Fibroblast of skin of right biceps (primary cell): ENCODE results near the gene GALNT1.
"Not testable (repeated sequence)": the region's sequence is repeated elsewhere in the genome, so short reads cannot be mapped to it uniquely, and the experiment has no call there.

Experiments
- DNase-seq: peaks from one replicate; pipeline ENCODE4 v3.0.0-alpha.2; 2013

GALNT1 gene

DNA sequence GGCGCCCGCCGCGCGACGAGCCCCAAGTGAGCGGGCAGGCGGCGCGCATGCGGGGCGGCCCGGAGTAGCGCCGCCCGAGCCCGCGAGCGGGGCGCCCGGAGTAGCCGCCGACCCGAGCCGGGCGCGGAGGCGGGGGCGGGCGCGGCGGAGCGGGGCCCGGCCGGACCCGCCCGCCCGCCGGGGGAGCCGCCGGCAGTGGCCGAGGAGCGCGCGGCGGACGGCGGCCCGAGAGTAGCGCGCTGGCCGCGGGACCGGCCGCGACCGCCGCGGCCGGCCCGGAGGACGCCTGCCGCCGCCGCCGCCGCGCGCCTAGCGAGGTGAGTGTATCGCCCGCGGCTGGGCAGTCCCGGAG is at the start of gene GALNT1:
Gene GALNT1, plus strand, starts transcription at position 195 of the 352 bp plus-strand sequence. CDS start 72,923 bp downstream, outside the sequence.
- DNase-seq, result peak; percentile 28

- no peak for DNase-seq
Measured at GRCh38 chr18:35533916-35534405, 47.6 kb upstream of the GALNT1 start.

GRCh38 chr18:35535297-35535696 is 46.2 kb upstream of the GALNT1 start:
- no peak for DNase-seq

- DNase-seq, result no peak
Measured at GRCh38 chr18:35542356-35542755, 39.2 kb upstream of the GALNT1 start.

GRCh38 chr18:35547008-35547605 is 34.4 kb upstream of the GALNT1 start:
- DNase-seq, result no peak

GRCh38 chr18:35549564-35549963 is 32.0 kb upstream of the GALNT1 start:
- DNase-seq, result no peak

DNA sequence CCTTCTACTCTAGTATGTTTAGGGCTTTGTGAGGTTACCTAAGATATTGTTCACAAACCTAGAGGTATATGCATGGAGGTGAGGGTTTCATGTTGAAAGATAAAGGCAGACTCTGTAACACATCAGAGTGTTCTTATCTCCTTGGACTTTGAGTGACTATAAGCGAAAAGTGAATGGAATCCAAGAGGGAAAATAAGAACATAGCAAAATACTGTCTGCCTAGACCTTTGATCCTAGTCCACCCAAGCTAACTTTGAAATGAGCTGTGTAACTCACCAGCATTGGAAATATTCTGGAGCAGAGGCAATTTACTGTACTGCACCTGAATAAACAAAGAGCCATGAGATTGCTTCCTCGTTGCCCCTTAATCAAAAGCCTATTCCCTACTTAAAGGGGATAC is 28.2 kb upstream of the GALNT1 start:
- no peak for DNase-seq

DNA sequence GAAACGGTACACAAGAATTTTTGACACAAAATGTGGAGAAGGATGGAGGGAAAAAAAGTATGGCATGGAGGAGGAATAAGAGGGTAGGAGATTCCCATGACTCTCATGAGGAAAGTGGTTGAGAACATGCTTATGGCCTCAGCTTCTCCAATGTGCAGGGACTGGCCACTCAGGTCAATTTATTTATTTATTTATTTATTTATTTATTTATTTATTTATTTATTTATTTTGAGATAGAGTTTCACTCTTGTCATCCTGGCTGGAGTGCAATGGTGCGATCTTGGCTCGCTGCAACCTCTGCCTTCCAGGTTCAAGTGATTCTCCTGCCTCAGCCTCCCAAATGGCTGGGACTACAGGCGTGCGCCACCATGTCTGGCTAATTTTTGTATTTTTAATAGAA is 26.0 kb upstream of the GALNT1 start:
- not testable (repeated sequence) for DNase-seq

DNA sequence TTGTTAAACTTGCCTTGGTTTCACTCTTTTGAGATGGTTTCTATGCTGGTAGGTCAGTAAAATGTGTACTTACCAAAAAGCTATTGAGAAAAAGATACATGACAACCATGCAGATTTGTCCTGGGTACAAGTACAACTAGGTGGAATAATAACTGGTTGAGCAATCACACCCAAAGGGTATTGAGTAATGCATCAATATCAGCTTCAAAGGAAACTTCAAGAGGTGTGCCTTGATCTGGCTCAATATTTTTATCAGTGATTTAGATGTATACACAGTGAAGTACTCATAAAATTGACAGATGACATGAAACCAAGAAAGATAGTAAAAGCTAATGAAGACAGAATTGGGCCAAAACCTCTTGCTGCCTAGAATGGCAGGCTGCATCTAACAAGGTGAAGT is 21.7 kb upstream of the GALNT1 start:
- no peak for DNase-seq

- no peak for DNase-seq
Measured at GRCh38 chr18:35564795-35565453, 16.6 kb upstream of the GALNT1 start.

DNA sequence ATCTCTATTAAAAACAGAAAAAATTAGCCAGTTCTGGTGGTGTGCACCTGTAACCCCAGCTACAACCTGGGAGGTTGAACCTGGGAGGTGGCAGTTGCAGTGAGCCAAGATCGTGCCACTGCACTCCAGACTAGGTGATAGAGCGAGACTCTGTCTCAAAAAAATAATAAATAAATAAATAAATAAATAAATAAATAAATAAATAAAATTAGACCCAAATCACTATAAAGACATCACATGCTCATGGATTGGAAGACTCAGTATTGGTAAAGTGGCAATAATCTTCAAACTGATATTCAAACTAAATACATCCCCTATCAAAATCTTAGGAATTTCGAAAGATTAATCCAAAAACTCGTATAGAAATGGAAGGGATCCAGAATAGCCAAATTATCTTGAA is 15.5 kb upstream of the GALNT1 start:
- DNase-seq, result no peak

- no peak for DNase-seq
Measured at GRCh38 chr18:35570182-35570581, 11.4 kb upstream of the GALNT1 start.

- no peak for DNase-seq
Measured at GRCh38 chr18:35571138-35571537, 10.4 kb upstream of the GALNT1 start.

DNA sequence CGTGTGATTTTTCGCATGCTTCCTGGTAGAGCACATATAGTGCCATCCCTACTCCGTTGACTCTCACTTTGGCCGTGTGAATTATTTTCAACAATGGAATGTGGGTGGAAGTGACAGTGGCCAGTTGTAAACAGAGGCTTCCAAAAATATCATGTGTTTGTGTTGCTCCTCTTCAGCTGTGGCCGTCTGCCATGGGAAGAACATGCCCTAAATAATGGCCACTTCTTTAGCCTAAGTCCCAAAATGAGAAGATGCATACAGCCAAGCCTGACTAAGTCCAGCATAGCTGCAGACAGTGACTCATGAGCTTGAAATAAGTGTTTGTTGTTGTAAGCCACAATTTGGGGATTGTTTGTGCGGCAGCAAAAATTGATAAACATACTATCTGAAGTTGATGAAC is 8.9 kb upstream of the GALNT1 start:
- no peak for DNase-seq

DNA sequence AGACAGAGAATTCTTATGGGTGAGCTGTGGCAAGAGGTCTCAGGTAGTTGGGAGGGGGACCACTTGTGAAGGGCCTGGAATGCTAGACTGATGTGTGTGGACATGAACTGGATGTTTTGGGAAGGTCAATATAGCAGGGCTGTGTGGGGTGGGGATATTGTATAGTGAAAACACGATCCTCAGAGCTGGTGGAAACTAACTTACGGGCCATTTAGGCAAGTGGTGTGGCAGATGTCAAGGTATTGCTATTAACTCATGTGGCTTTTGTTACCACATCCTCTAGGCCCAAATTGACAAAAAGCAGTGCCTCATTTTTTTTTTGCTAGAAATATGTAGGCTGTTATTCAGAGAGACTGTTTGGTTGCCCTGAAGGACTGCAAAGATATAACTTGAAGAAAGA is 8.0 kb upstream of the GALNT1 start:
- no peak for DNase-seq

GRCh38 chr18:35576240-35576845 is 5.2 kb upstream of the GALNT1 start:
- DNase-seq, result not testable (repeated sequence)

DNA sequence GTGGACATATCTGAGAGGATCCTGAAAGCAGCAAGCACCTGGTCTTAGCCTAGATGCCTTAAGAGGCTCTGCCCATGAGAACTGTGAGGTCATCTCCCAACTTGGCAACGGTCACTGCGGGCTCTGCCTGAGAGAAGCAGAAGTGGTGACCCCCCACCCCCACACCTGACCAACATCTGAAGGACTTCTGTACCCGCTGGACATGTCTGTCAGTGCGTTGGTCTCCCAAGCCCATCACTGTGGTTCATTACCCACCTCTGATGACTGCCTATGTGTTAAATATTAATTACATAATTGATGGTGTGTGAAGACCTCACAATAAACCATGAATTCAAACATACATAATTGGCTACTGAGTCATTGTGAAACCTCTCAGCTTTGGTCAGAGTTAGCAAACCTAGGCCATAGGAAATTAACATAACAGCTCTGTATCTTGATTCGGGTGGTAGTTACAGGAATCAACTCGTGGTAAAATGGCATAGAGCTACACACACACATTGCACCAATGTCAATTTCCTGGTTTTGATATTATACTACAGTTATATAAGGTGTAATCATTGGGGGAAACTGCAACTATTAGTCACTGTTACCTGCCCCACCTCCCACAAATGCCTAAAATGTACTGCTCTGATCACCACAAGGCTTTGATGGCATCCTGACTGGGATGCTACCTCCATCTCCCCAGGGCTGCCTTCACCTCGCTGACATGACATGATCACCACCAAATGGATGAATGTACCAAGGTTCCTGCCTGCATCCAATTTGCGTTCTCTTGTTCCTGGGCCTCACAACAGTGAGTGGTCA is 4.3 kb upstream of the GALNT1 start:
- DNase-seq, result no peak

DNA sequence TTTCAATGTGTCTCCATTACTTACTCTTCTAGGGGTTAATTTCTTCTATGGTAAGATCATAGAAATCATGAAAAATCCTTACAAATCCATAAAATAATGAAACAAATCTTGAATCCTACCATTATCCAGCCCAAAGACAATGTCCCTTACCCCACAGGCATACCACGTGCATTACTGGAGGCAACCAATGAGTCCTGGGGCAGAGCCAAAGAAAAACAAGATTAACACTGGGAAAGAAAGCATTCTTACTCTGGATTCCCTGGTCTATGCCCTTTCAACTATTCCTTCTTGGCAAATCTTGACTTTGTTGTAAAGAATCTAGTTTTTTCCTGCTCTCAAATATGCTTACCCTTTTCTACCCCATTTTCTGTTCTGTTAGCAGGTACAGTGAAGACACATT is 3.1 kb upstream of the GALNT1 start:
- DNase-seq, result peak; percentile 9

GRCh38 chr18:35578936-35579335 is 2.6 kb upstream of the GALNT1 start:
- DNase-seq, result no peak

GRCh38 chr18:35580701-35581539 is 620 bp upstream of the GALNT1 start:
- DNase-seq, result peak; percentile 65

GRCh38 chr18:35581898-35582641 is 530 bp downstream of the GALNT1 start:
- no peak for DNase-seq
